GM19455 (cell line): ENCODE results near the gene MAPK1.
A peak's percentile ranks its signal among the peaks of the same experiment; 100 is the strongest.
"Not testable (repeated sequence)": the region's sequence is repeated elsewhere in the genome, so short reads cannot be mapped to it uniquely, and the experiment has no call there.

Experiments
- ATAC-seq: cut with Tn5 transposase; IDR thresholded peaks from one replicate; pipeline ENCODE4 v1.9.1; 2021; ENCODE audit not compliant: unreplicated experiment

MAPK1 gene

DNA sequence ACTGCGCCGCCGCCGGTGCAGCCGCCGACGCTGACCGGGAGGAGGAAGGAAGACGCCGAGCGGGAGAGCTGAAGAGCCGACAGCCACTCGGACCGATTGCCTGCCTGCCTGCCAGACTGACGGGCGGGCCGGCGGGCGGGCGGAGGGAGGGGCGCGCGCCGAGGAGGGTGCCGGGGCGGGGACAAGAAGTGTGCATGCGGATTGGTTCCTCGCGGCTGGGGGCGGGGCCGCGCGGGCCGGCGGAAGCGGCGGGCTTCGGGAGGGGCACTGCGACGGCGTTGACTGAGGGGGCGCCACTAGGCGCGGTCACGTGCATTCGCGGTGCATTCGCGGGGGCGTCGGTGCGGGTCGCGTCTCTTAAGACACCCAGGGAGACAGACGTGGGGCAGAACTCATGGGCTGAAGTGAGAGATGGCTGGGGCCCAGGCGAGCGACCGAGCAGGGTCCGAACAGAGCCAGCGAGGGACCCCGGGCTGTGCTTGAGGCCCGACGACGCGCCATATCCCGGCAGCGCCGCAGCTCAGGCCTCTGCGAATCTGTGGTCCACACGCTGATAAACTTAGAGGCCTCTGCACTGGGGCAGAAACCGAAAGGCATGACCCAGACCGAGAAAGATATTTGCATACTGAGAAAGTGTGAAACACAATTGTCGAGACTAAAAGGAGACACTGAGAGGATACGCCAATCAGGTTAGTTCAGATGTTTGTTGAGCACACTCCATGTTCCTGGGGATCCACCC, at the start of gene MAPK1:
TSS of gene MAPK1 (minus strand) at position 118 of the 739 bp plus-strand sequence. CDS start 205 bp downstream, outside the sequence.
- peak; percentile 75 for ATAC-seq

DNA sequence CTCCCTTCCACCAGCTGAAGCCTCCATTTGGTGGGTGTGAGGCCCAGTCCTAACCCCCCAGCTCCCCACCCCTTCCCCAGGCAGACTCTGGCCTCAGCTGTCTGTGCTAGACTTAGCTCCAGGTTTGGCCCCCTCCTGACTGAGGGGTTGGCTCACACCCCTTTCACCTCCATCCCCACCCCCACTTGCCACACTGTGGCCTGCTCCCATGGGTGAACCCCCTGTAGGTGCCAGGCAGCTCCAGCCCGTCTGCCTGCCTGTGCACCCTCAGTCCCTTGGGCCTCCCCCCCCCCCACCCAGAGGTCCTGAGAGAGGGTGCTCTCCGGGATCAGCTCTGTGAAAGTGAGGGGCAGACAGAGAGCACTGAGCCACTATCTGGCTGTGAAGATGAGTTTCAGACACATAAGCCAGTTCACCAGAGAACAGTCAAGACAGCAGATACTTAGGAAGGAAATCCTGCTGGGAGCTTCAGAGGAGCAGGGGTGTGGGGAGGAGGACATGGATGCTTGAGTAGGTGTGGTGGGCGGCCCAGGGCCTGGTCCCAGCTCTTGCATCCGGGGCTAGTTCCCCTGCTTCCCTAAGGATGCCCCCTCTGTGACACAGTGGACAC, 49.0 kb upstream of the MAPK1 start:
- ATAC-seq = no peak

DNA sequence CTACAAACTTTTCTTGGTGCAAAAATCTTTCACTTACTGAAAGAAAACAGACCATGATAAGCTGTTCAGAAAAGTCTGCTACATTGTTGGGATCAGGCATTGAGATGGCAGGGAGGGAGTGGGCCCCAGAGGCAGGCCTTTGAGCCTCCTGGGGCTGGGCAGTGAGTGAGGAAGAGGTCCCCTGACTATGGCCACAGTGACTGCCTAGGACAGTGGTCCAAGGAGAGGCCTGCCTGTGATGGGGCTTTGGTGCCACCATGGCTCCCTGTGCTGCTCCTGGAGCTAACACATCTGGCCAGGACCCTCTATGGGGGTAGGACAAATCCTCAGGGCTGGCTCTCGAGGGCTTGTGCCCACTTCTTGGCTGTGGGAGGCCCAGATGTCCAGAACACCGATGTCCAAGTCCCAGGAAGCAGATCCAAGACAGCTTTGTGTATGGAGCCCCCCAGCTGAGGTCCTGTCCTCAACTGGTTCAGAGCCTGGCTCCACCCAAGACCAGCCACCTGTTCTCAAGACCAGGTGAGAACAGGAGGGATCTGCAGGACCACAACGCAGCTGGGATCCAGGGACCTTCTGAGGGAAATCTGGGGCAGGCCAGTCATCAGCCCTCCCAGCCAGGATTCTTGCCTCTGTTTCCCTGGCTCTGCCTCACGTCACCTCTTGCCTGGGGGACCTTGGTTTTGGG, 48.3 kb upstream of the MAPK1 start:
- ATAC-seq = no peak

DNA sequence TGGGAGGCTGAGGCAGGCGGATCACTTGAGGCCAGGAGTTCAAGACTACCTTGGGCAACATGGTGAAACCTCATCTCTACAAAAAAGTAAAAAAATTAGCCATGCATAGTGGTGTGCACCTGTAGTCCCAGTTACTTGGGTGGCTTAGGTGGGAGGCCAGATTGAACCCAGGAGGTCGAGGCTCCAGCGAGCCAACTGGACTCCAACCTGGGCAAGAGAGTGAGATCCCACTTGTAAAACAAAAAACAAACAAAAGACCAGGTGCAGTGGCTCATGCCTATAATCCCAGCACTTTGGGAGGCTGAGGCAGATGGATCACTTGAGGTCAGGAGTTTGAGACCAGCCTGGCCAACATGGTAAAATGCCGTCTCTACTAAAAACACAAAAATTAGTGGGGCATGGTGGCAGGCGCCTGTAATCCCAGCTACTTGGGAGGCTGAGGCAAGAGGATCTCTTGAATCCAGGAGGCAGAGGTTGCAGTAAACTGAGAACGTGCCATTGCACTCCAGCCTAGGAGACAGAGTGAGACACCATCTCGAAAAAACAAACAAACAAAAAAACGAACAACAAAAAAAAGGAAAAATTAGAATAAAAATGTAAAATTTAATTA, 46.7 kb upstream of the MAPK1 start:
- ATAC-seq = not testable (repeated sequence)

- ATAC-seq = not testable (repeated sequence)
Measured at GRCh38 chr22:21910367-21910766, 42.9 kb upstream of the MAPK1 start.

GRCh38 chr22:21909871-21910270, 42.4 kb upstream of the MAPK1 start:
- no peak for ATAC-seq

GRCh38 chr22:21907638-21908522, 40.4 kb upstream of the MAPK1 start:
- no peak for ATAC-seq

DNA sequence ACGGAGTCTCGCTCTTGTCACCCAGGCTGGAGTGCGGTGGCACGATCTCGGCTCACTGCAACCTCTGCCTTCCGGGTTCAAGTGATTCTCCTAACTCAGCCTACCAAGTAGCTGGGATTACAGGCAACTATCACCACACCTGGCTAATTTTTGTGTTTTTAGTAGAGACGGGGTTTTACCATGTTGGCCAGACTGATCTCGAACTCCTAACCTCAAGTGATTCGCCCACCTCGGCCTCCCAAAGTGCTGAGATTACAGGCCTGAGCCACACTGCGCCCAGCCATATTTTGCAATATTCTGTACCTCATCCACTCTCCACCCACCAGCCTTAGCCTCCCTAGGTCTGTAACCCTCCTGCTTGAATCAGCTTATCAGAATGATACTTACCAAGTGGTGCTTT, 37.8 kb upstream of the MAPK1 start:
- not testable (repeated sequence) for ATAC-seq

DNA sequence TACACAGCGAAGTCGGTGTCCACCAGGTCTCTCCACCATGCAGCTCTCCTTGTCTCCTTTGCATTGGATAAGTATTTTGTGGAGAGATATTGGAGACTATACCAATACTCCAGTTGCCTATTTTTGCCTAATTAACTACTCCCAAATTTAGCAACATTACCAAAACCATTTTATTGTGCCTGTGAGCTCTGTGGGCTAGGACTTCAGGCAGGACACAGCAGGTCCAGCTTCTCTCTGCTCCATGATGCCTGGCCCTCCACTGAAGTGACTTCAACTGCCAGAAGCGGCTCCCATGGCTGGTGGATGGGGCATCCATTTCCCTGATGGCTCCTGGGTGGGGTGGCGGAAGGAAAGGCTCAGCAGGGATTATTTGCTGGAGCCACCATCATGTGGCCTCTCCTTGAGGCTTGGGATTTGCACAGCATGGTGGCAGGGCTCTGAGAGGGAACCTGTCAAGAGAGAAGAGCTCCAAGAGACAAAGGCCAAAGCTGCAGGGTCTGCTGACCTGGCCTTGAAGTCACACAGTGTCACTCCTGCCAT, 36.9 kb upstream of the MAPK1 start:
- ATAC-seq = no peak

- ATAC-seq = no peak
Measured at GRCh38 chr22:21903283-21903682, 35.8 kb upstream of the MAPK1 start.

- no peak for ATAC-seq
Measured at GRCh38 chr22:21902296-21903087, 35.0 kb upstream of the MAPK1 start.

- no peak for ATAC-seq
Measured at GRCh38 chr22:21898354-21898896, 31.0 kb upstream of the MAPK1 start.

- ATAC-seq = no peak
Measured at GRCh38 chr22:21896951-21897513, 29.6 kb upstream of the MAPK1 start.

GRCh38 chr22:21896275-21896674, 28.8 kb upstream of the MAPK1 start:
- ATAC-seq = not testable (repeated sequence)

GRCh38 chr22:21894799-21895198, 27.4 kb upstream of the MAPK1 start:
- no peak for ATAC-seq

DNA sequence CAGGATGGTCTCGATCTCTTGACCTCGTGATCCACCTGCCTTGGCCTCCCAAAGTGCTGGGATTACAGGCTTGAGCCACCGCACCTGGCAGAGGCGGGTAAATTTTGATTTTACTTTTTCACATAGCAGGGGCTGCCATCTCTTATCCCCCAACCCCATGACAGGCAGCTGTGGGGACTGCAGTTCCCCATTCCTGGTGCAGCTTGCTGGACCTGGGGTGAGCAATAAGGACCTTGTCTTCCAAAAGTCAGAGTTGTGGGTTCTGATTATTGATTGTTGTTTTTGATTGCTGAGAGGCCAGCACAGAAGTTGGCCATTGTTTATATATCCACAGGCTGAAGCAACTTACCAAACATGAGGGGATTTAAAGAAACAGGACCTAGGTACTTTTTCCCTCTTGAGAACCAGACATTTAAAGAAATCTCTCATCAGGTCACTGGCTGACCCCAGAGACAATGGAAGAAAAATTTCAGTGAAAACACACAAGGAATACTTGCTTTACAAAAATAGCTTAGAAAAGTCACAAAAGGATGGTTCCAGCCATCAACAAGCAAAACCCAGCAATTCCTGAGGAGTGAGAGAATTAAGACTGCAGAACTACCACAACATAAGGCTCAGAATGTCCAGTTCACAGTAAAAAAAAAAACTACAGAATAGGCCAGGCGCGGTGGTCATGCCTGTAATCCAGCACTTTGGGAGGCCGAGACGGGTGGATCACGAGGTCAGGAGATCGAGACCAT, 22.0 kb upstream of the MAPK1 start:
- ATAC-seq = no peak

- ATAC-seq = no peak
Measured at GRCh38 chr22:21887841-21888240, 20.4 kb upstream of the MAPK1 start.

- ATAC-seq = not testable (repeated sequence)
Measured at GRCh38 chr22:21883930-21884329, 16.5 kb upstream of the MAPK1 start.
